GM13977 (cell line): Measurements from ENCODE around the gene SLC16A4.

Experiments used
- DNase-seq: peaks from one replicate; pipeline ENCODE4 v3.0.0; 2012; ENCODE audit warnings: low spot score
- in situ Hi-C: fragments of 300-500 bp; cut with MboI; formaldehyde crosslinking; loops from one replicate; pipeline ENCODE4 v1.12.0; 2022; ENCODE audit warnings: low sequenced_read_pairs, low pct_unique_long_range_greater_than_20kb, mixed read lengths, inconsistent platforms; ENCODE audit not compliant: unreplicated experiment
- TF ChIP-seq, protein P1 (sequence below): IDR thresholded peaks from 2 replicates; pipeline ENCODE4 v1.5.1; 2012; ENCODE audit warnings: mild to moderate bottlenecking, control low read depth; ENCODE audit not compliant: insufficient read depth; ENCODE audit errors: extremely low read depth, missing control alignments

SLC16A4 gene

DNA sequence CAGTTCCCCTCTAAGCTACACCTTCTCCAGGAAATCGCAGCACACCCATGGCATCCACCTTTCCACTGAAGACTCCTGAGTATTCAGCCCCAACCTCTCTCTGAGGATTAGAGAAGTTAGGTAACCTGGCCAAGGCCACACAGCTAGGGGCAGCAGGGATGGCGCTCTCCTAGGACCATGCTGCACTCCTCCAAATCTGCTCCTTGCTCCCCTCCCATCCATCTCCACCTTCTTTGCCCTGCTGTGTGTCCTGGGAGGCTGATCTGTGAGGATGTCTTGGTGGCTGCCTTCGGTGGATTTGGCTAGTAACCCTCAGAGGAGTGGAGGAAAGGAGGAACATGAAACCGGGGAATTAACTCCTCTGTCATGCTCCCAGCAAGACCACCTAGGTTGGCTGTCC lies 40.1 kb upstream of the SLC16A4 start:
- no peak for DNase-seq
- in situ Hi-C loops: no loop called here
- TF ChIP-seq, protein P1, sequence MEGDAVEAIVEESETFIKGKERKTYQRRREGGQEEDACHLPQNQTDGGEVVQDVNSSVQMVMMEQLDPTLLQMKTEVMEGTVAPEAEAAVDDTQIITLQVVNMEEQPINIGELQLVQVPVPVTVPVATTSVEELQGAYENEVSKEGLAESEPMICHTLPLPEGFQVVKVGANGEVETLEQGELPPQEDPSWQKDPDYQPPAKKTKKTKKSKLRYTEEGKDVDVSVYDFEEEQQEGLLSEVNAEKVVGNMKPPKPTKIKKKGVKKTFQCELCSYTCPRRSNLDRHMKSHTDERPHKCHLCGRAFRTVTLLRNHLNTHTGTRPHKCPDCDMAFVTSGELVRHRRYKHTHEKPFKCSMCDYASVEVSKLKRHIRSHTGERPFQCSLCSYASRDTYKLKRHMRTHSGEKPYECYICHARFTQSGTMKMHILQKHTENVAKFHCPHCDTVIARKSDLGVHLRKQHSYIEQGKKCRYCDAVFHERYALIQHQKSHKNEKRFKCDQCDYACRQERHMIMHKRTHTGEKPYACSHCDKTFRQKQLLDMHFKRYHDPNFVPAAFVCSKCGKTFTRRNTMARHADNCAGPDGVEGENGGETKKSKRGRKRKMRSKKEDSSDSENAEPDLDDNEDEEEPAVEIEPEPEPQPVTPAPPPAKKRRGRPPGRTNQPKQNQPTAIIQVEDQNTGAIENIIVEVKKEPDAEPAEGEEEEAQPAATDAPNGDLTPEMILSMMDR: no peak

DNA sequence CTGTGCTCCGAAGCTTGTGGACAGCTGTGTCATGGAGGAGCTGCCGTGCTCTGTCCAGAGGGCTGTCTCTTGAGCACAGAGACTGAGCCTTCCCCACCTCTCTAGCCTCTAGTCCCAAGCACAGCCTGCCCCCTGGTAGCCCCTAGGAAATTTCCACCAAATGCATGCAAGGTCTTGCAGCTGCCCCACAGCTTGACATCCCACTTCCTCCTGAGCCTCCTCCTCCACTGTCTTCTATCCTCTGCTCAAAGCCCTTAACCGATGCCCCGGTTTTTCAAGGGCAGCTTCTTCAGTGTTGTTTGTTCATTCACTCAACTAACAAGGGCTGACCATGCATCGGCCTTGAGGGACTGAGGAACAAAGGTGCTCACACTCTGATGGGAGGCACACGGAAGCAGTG lies 39.5 kb upstream of the SLC16A4 start:
- no peak for DNase-seq
- TF ChIP-seq, protein P1: no peak
- in situ Hi-C loops: no loop called here

DNA sequence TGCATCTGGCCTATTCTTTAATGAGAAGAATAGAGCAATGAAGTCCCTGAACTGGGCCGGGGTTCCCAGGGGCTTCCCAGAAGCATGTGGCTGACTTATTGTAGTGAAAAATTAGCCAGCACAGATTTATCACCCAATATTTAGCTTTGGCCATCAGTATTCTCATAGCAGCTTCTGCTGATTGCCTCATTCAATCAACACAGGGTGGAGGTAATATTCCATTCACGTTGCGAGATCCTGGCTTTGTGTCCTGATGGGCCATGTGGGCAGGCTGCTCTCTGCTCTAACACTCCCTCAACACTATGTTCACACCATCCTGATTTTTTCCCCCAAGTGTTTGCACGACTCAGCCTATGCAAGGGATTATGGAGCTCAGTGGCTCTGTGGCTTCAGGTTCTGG lies 38.1 kb upstream of the SLC16A4 start:
- DNase-seq: no peak
- in situ Hi-C loops: no loop called here
- TF ChIP-seq, protein P1: no peak

DNA sequence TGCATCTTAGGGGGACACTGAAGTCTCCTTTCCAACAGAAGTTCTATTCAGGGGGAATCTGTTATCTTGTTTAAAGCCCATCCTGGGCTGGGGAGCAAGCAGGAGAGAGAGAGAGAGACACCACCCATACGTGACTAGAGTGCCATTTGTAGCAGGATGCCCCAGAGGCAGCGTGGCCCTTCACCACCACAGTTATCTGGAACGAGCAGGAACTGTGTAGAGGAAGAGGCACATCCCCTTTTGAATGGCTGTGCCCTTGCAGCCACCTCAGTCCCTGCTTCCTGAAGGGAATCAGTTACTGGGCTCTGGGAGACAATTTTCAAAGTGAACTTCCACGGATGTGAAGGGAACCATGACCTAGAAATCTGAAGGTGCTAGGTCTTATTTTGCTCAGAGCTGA lies 36.0 kb upstream of the SLC16A4 start:
- no peak for DNase-seq

DNA sequence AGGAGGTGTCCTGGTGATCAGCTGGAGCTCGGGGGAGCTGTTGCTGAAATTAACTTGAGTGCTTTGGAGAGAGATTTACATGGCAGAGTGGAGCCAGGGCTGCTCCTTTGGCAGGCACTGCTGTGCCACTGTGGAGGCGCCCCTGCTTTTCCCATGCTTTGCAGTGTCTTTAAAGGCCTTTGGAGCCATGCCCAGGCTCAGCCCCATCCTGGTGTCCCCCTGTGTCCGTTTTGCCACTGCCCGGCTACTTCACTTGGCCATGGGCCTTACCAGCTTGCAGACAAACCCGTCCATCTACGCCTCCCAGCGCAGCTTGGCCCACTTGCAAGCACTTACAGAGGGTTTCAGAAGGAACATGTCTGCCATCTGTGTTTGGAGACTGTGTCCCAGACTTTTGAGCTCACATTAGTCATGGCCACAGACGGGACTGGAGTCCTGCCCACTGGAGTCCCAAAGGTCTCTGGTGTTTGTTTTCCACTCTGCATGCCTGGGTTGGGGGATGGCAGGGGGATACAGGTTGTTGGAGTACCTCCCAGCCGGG lies 34.9 kb upstream of the SLC16A4 start:
- DNase-seq: no peak
- in situ Hi-C loops: no loop called here
- TF ChIP-seq, protein P1: no peak

More for the DNA sequence above, 36.0 kb upstream of the SLC16A4 start:
- TF ChIP-seq, protein P1: no peak
- in situ Hi-C loops: no loop called here

DNA sequence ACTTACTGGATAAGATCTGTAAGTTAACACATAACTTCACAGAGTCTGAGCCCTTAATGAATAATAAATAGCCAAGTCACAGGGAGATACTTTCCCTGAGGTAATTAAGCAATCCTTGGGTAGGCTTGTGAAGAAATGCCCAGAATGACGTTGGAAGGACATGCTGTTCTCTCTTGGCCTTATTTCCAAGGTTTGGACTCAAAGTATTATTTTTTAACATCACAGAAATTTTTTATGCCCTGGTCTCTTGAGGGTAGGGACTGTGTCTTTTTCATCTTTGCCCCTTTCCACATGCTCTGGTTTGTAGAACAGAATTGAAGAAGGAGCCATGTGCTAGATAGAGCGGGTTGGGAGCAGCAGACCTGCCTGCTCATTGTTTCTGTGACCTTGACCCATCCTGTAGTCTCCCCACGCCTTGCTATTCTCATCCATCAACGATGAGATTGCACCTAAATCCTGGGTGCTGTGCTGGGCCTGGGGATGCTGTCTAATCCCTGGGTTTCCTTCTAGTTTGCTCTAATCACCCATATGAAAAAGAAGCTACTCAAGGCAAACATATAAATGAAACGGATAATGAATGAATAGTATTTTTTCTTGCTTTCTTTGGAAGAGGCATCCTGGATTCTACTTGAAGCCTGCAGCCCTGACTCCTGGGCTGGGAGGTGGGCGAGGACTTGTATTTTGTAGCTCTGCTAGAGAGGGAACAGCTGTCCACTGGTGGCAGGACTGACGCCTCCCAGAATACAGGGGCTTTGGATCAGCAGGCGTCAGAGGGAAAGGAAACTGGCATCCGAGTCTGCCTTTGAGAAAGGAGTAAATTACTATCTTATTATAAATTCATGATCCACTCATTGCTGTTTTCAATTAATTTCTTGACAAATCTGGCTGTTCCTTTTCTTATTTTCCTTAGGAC lies 34.1 kb upstream of the SLC16A4 start:
- in situ Hi-C loops: no loop called here
- DNase-seq: no peak
- TF ChIP-seq, protein P1: no peak
